Neural crest cell (in vitro differentiated cells): ENCODE measurements around the gene HOXA9. TPM values are rescaled to one million over a fixed set of nuclear protein-coding genes. Genes with fewer than 3 reads are reported as not detected.

Experiments used
- DNase-seq: peaks from one replicate; pipeline ENCODE4 v3.0.0; 2021; ENCODE audit warnings: low read depth, mixed read lengths, low spot score
- H3K27ac Mint-ChIP-seq: one replicate; pipeline ENCODE4 v1.8.0; 2021; ENCODE audit warnings: mild to moderate bottlenecking, mixed read lengths; ENCODE audit not compliant: unreplicated experiment
- H3K27me3 Mint-ChIP-seq: 2 replicates; pipeline ENCODE4 v1.8.0; 2021; ENCODE audit warnings: low read depth, mild to moderate bottlenecking, mixed read lengths
- H3K36me3 Mint-ChIP-seq: 2 replicates; pipeline ENCODE4 v1.8.0; 2021; ENCODE audit warnings: low read depth, mild to moderate bottlenecking, mixed read lengths
- H3K4me1 Mint-ChIP-seq: 2 replicates; pipeline ENCODE4 v1.8.0; 2021; ENCODE audit warnings: mixed read lengths
- H3K4me3 Mint-ChIP-seq: one replicate; pipeline ENCODE4 v1.8.0; 2021; ENCODE audit warnings: mild to moderate bottlenecking, mixed read lengths
- H3K9me3 Mint-ChIP-seq: 2 replicates; pipeline ENCODE4 v1.8.0; 2021; ENCODE audit warnings: mixed read lengths
- CTCF ChIP-seq: fragments of 200-600 bp; sonication (generic); conservative IDR thresholded peaks from 2 replicates; pipeline ENCODE4 v1.5.0; 2021; ENCODE audit warnings: antibody characterized with exemption, mild to moderate bottlenecking
- total RNA-seq: library from RNA; stranded (reverse); gene quantifications from 2 replicates; pipeline ENCODE4 v1.2.1, GENCODE V29; 2021

The HOXA9 gene
- total RNA-seq, 1 donor from 2014 or later: 9.0 TPM

DNA sequence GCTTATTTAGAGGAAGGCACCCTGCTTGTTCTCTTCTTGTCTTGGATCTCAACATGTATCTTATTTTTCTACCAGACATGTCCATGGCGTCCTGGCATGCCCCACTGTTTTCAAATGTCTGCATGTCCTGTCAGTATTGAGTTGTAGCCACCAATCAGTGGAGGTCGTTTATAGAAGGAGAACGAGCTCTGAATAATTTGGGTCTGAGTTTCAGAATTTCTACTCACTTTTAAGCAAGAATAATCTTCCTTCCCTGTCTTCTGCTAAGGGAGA, 37.5 kb upstream of the HOXA9 start:
- Mint-ChIP-seq H3K36me3 (peaks cover 4% of the 10 kb centered on the region), H3K4me1 (peaks cover 7% of the 10 kb centered on the region), H3K27me3 (peaks cover 95% of the 10 kb centered on the region), H3K4me3 (peak overlapping the region; percentile 12), H3K27ac (no peak overlapping the region), H3K9me3 (no peaks in the 10 kb centered on the region)
- DNase-seq: no peak
- no peak for TF ChIP-seq CTCF

DNA sequence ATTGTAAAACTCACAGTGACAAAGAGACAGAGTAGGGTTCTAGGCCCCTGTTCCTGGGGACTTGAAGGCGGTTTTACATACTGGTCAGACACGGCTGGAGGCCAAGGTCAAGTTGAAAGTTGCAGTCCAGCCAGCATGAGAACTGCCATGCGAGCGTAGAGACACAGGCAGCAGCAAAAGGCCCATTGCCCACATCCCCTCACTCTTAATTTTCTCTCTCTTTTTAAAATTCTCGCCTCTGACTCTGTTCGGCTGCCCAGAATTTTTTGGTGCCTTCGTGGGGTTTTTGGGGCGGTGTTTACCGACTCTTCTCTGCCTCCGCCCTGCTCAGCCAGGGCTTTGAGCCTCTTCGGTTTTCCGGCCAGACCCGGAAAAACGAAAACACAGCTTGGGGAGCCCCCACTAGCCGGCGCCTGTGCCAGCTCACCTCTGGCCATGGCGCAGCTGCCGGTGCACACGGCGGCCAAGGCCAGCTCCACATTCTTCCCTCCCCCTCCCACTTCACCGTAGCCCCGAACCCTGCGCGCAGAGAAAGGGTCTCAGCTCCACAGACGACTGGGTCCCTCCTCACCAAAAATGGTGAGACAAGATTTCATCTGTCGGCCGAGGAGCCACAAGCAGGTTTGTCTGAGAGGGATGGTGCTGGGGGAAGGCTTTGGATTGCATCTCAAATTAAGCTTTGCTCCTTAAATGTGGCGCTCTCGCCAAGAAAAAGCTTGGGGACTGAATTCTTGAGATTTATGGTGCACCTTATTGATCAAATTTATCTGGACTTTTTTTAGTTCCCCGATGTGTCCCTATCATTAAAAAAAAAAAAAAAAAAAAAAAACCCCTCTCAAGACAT, 36.9 kb upstream of the HOXA9 start:
- Mint-ChIP-seq H3K9me3 (no peaks in the 10 kb centered on the region), H3K27ac (no peak overlapping the region), H3K4me3 (peak overlapping the region; percentile 52), H3K27me3 (peaks cover 95% of the 10 kb centered on the region), H3K36me3 (peaks cover 4% of the 10 kb centered on the region), H3K4me1 (peaks cover 7% of the 10 kb centered on the region)
- no peak for DNase-seq
- TF ChIP-seq CTCF: no peak

DNA sequence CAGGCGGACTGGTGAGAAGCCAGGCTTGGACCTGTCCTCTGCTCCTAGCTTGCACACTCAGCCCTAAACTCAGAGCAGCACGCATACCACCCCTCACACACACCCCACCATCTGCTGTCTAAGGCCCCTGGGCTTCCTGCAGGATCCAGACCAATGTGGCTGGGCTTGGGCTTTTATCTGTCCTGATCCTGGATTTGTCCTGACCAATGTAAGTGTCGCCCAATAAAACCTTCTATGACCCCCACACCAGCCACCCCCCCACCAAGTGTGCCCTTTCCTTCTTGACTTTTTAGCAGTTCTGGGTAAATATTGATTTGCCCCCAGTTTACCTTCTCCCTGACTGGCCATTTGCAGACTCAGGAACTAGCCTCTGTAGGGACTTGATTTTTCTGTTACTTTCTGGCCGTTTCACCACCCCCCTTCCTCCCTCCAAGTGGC, 36.3 kb upstream of the HOXA9 start:
- no peak overlapping the region for H3K27ac Mint-ChIP-seq
- no peak for TF ChIP-seq CTCF
- H3K36me3 Mint-ChIP-seq: peaks cover 4% of the 10 kb centered on the region
- H3K4me1 Mint-ChIP-seq: peaks cover 7% of the 10 kb centered on the region
- H3K4me3 Mint-ChIP-seq: peak overlapping the region; percentile 52
- no peak for DNase-seq
- peaks cover 95% of the 10 kb centered on the region for H3K27me3 Mint-ChIP-seq
- no peaks in the 10 kb centered on the region for H3K9me3 Mint-ChIP-seq

DNA sequence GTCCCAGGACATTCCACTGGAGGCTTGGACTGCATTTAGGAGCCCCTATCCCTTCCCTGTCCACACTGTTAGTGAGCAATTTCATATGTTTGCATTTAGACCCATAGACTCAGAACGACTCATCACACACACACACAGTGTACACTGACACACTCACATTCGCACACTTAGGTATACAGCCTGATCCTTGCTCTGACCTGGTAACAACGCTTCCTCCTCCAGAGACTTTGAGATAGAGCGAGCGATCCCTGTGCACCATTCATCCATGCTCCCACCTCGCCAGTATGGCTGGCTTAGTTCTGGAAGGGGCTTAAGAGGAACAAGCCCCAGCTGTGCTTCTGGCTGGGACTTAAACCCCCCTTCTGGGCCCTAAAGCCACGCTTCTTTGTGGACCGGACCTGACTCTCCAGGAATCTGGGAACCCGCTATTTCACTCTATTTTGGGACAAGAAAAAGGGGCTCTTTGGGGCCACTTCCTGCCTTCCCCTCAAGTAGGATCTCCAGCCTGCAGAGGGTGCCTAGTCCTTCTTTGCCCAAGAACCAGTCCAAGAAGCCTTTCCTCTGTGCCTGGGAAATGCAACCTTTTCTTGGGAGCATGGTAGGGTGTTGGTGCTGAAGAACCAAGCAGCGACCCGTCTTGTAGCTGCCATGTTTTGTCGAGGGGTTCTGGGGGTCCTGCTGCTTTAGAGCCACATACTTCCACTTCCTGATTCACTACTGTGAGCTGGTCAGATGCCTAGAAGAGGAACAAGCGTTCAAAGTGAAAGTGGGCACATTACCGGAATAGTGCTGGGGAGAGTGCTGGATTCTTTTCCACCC, 35.6 kb upstream of the HOXA9 start:
- Mint-ChIP-seq H3K9me3 (no peaks in the 10 kb centered on the region), H3K4me3 (peak overlapping the region; percentile 72), H3K27ac (no peak overlapping the region), H3K36me3 (peaks cover 2% of the 10 kb centered on the region), H3K4me1 (peaks cover 7% of the 10 kb centered on the region), H3K27me3 (peaks cover 95% of the 10 kb centered on the region)
- no peak for TF ChIP-seq CTCF
- no peak for DNase-seq

GRCh38 chr7:27199849-27200760, 34.8 kb upstream of the HOXA9 start, which contains the start of gene HOXA13:
TSS of gene HOXA13 (minus strand) at chr7:27200091. CDS start at chr7:27200077, 14 bp downstream.
- H3K4me1 Mint-ChIP-seq: peaks cover 7% of the 10 kb centered on the region
- H3K4me3 Mint-ChIP-seq: peak within 1 kb of the TSS; percentile 76
- H3K27ac Mint-ChIP-seq: no peak within 1 kb of the TSS
- TF ChIP-seq CTCF: no peak
- no peak for DNase-seq
- no peaks in the 10 kb centered on the region for H3K9me3 Mint-ChIP-seq
- H3K27me3 Mint-ChIP-seq: peaks cover 95% of the 10 kb centered on the region
- no peaks in the 10 kb centered on the region for H3K36me3 Mint-ChIP-seq
